Stimulated activated CD4-positive, alpha-beta T cell treated with anti-CD3 and anti-CD28 coated beads, Interleukin-2, amount 100 ng/mL, for 4 hours (primary cell): ENCODE results near the gene GRK3.

Experiments
- DNase-seq: peaks from one replicate; pipeline ENCODE4 v3.0.0-alpha.2; 2020; ENCODE audit warnings: low read depth

GRK3 gene

DNA sequence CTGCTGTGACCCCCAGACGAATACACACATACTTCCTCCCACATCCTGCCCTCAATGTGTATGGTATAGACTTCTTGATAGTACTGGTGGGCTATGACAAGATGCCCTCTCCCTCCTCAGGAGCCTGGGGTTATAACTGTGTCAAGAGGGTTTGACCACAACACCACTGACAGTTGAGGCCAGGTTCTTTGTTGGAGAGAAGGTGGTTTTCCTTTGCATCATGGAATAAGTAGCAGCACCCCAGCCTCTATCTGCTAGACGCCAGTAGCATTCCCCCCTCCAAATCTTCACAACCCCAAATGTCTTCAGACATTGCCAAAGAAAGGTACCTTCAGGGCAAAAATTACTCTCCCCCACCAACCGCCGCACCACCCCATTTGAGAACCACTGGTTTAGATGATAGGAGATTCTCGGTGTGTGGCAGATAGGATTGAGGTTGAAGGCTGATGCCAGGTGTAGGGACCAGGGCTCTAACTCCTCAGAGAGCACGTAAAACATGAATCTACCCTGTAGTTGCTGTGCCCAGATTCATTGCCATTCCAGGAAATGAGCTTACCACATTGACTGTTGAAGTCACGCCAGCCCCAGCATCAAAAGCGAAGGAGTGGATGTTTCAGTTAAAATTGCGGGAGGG is 172.0 kb downstream of the GRK3 start:
- peak; percentile 9 for DNase-seq

- DNase-seq, result no peak
These were observed 175.3 kb downstream of the GRK3 start for GRCh38 chr22:25739659-25740344.

GRCh38 chr22:25741692-25742626 is 177.5 kb downstream of the GRK3 start, which contains the start of gene MYO18B:
Gene MYO18B (plus strand): TSS chr22:25742188. CDS start chr22:25761093, 18,905 bp downstream.
- DNase-seq, result no peak

DNA sequence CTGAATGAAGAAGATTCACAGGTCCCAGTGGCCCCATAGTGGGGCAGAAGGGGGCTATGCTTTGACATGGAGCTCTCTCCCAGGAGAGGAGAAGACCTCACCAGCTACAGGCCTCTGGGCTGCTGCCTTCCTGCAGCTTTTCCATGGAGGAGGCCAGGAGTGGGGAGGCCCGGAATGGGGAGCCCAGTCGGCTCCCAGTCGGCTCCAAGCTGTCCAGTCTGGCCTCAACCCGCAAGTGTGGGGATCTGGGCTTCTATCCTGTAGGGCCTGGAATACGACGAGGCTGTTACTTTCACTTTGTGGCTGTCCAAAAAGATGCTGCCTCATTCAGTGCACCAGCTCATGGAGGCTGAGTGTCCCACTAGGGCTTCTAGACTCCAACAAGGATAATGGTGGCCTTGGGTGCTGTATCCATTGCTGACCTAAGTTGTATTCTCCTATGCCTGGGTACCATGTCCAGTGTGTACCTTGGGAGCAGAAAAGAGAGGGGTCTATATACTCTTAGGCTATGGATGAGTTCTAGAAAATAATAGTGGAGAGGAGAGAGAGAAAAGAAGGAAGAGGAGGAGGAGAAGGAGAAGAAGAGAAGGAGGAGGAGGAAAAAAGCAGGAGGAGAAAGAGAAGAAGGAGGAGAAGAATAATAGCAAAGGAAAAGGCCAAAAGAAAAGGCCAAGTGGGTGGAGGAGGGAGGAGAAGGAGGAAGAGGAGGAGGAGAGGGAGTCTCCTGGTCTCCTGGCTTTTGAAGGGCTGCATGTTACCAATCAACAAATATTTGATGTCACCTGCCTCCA is 178.6 kb downstream of the GRK3 start:
- no peak for DNase-seq

DNA sequence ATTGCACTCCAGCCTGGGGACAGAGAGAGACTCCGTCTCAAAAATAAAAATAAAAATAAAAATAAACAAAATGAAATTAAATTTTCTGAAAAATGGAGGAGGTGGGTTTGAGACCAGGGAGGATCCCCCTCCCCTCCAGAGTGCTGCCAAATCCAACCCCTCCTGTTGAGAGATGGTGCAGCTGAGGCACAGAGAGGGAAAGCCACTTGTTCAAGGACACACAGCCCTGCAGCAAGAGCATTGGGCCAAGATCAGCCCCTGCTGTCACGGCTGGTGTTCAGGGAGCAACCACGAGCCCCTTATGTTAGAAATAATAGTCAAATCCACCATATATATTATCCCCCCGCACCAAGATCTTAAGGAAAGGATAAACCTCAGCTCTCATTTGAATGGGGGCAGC is 180.2 kb downstream of the GRK3 start:
- DNase-seq, result no peak

GRCh38 chr22:25745341-25746011 is 181.0 kb downstream of the GRK3 start:
- DNase-seq, result no peak

GRCh38 chr22:25746012-25746373 is 181.5 kb downstream of the GRK3 start:
- no peak for DNase-seq

- no peak for DNase-seq
These were observed 182.9 kb downstream of the GRK3 start for GRCh38 chr22:25747245-25747944.

DNA sequence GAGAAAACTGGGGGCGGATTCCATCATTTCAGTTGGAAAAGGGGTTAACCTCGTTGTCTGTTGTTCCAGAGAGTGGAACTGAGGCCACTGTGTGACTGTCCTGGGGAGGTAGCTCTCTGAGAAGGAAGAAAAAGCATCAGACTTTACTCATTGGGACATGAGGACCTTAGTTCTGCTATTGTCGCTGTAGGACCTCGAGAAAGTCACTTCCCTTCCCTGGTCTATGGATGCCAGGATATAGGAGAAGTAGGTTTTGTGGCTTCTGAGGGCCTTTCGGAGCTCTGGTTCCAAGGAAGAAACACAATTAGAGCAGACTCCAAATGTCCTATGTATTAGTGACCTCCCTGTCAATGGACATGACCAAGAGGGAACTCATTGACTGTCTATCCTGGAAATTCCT is 183.7 kb downstream of the GRK3 start:
- DNase-seq, result no peak

DNA sequence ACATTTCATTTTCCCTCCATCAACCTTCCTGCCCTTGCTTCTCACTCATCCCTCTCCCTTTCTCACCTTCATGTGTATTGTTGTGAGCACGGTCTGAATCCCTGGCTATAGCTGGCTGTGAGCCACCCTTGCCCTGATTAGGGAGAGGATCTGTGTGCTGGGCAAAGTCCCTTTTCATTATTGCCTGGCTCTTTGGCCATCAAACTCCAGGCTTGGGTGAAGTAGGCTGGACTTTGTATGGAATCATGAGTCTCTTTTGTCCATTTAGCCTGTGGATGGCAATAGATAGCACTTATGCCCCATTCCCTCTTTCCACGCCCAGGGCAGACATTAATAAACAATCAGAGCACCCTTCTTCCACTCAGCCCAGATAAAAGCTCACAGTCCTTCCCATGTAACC is 184.2 kb downstream of the GRK3 start:
- no peak for DNase-seq

DNA sequence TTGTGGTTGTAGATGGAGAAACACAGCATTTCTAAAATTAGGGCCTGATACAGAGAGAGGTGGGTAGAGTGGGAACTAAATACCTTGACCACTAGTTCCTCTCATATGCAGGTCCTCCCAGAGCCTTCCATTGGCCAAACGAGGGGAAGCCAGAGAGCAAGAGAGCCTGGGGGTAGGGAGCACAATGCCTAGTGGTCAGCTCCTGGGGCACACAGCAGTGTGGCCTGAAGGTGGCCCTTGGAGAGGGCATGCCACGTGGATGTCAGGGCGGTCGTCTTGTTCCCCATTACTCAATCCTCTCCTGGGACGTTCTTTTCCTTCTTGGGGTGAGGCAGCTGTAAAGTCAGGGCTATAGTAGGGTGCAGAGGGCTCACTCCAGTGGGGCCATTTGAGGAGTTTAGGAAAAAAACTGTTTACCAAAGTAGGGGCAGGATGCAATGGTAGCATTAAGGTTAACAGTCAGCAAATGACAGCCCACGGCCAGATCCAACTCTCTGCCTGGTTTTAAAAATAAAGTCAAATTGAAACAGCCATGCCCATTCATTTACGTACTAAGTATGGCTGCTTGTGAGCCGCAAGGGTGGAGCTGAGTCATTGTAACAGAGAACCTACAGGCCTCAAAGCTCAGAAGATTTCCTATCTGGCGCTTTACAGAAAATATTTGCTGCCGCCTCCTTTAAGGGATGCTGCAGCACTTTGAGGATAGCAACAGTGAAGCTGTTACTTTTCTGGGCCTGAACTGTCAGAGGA is 185.1 kb downstream of the GRK3 start:
- DNase-seq, result no peak

DNA sequence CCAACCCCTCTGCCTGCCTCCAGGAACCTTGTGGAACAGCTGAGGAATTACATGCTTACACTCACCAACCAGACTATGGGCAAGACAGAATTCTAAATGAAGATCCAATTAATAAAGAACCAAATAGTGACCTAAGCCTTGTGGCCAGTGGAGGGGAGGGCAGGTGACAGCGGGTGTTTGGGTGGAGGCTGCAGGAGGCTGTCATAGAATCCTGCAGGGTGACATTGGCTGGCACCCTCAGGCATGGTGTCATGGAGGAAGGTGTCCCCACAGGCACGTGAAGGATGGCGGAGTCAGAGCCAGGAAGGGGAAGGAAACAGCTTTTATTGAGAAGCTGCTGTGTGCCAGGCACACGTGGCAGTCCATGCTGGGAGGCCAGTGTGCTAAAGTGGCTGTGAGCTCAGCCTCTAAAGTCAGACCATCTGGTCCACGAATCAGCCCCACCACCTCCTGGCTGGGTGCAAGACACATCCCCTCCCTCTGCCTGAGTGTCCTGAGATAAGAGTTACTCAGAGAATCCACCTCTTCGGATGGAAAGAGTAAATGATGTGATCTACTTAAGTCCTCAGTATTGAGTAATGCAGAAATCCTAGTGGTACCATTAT is 186.2 kb downstream of the GRK3 start:
- DNase-seq, result no peak

DNA sequence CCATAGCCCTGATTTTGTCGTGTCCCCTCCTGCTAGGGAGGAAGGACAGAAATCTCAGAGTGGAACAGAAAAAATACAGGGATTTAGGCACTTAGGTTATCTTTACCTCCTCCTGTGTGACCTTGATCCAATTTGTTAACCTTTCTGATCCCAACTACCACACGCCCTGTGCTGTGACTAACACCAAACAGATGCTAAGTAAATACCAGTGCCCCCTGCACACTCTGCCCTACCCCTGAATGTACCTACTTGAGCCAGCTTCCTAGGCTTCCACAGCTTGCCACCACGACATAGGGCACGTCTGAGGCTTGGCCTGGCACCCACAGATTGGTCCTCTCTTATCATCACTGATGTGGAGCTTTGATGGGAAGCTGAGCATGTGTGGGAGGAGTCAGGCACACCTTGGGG is 186.7 kb downstream of the GRK3 start:
- DNase-seq, result no peak

- DNase-seq, result no peak
These were observed 188.2 kb downstream of the GRK3 start for GRCh38 chr22:25752615-25753214.

- DNase-seq, result no peak
These were observed 188.8 kb downstream of the GRK3 start for GRCh38 chr22:25753252-25753651.

GRCh38 chr22:25754527-25755202 is 190.2 kb downstream of the GRK3 start:
- DNase-seq, result no peak

GRCh38 chr22:25757686-25758085 is 193.2 kb downstream of the GRK3 start:
- no peak for DNase-seq

GRCh38 chr22:25758316-25758715 is 193.8 kb downstream of the GRK3 start:
- DNase-seq, result no peak

DNA sequence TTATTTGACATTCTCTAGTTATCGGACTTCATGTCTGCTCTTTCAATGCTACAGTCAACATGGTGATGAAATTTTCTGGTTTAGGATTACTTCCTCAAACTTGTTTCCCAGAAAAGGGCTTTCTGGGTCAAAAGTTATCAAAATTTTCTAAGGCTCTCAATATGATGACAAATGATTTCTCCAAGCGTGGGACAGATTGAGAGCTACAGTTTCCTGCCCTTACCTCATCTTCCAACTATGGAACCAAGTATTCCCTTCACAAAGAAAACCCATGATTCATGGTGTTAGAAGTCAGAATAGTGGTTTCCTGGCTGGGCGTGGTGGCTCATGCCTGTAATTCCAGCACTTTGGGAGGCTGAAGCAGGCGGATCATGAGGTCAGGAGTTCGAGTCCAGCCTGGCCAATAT is 195.4 kb downstream of the GRK3 start:
- no peak for DNase-seq
